KMS-11 (cell line): ENCODE data around the gene HDAC4.

Source experiments
- H2AFZ ChIP-seq: fragments of 200-600 bp; sonication (generic); 2 replicates; pipeline ENCODE4 v1.6.1; 2016; ENCODE audit warnings: antibody characterized with exemption, mixed run types, low read depth
- H3K27ac ChIP-seq: fragments of 200-600 bp; sonication (generic); 2 replicates; pipeline ENCODE4 v1.6.1; 2016; ENCODE audit warnings: mild to moderate bottlenecking, mixed run types
- H3K27me3 ChIP-seq: fragments of 200-600 bp; sonication (generic); 2 replicates; pipeline ENCODE4 v1.6.1; 2017; ENCODE audit warnings: mild to moderate bottlenecking, low read depth, mixed run types, moderate library complexity; ENCODE audit not compliant: insufficient read depth
- H3K36me3 ChIP-seq: fragments of 200-600 bp; sonication (generic); 2 replicates; pipeline ENCODE4 v1.6.1; 2017; ENCODE audit warnings: mild to moderate bottlenecking, mixed run types; ENCODE audit not compliant: insufficient read depth
- H3K4me1 ChIP-seq: fragments of 200-600 bp; sonication (generic); 2 replicates; pipeline ENCODE4 v1.6.1; 2016; ENCODE audit warnings: mild to moderate bottlenecking, low read depth, mixed run types; ENCODE audit not compliant: poor library complexity, severe bottlenecking
- H3K4me2 ChIP-seq: fragments of 200-600 bp; sonication (generic); 2 replicates; pipeline ENCODE4 v1.7.0; 2016; ENCODE audit warnings: mild to moderate bottlenecking, mixed run types
- H3K4me3 ChIP-seq: fragments of 200-600 bp; sonication (generic); IDR thresholded peaks from 2 replicates; pipeline ENCODE4 v1.6.1; 2017; ENCODE audit warnings: low read depth, low read length, mixed read lengths; ENCODE audit not compliant: insufficient read depth
- H3K79me2 ChIP-seq: fragments of 200-600 bp; sonication (generic); 2 replicates; pipeline ENCODE4 v1.6.1; 2016; ENCODE audit warnings: low read depth, mixed run types; ENCODE audit not compliant: insufficient read depth
- H3K9ac ChIP-seq: fragments of 200-600 bp; sonication (generic); 2 replicates; pipeline ENCODE4 v1.6.1; 2016; ENCODE audit warnings: mild to moderate bottlenecking, mixed run types
- H4K20me1 ChIP-seq: fragments of 200-600 bp; sonication (generic); 2 replicates; pipeline ENCODE4 v1.6.1; 2016; ENCODE audit warnings: mild to moderate bottlenecking, mixed run types; ENCODE audit not compliant: insufficient read depth
- CTCF ChIP-seq: fragments of 200-600 bp; sonication (generic); conservative IDR thresholded peaks from 2 replicates; pipeline ENCODE4 v1.6.1; 2017; ENCODE audit warnings: low read depth, mild to moderate bottlenecking, antibody characterized with exemption, low read length, moderate library complexity, mixed read lengths

Gene HDAC4

GRCh38 chr2:239101807-239102206 lies 299.0 kb downstream of the HDAC4 start:
- TF ChIP-seq CTCF, result no peak
- H3K36me3 ChIP-seq, result no peaks in the 10 kb centered on the region
- no peak overlapping the region for H3K4me3 ChIP-seq
- no peak overlapping the region for H3K27ac ChIP-seq
- H3K9ac ChIP-seq, result no peak overlapping the region
- no peaks in the 10 kb centered on the region for H3K4me1 ChIP-seq
- H3K27me3 ChIP-seq, result no peaks in the 10 kb centered on the region
- no peak overlapping the region for H3K4me2 ChIP-seq
- H4K20me1 ChIP-seq, result no peaks in the 10 kb centered on the region
- H3K79me2 ChIP-seq, result no peaks in the 10 kb centered on the region
- no peak overlapping the region for H2AFZ ChIP-seq

GRCh38 chr2:239101071-239101470 lies 299.7 kb downstream of the HDAC4 start:
- Histone ChIP-seq H3K4me2 (no peak overlapping the region), H3K4me3 (no peak overlapping the region), H3K27me3 (no peaks in the 10 kb centered on the region), H3K9ac (no peak overlapping the region), H2AFZ (no peak overlapping the region), H3K4me1 (no peaks in the 10 kb centered on the region), H4K20me1 (no peaks in the 10 kb centered on the region), H3K36me3 (no peaks in the 10 kb centered on the region), H3K79me2 (no peaks in the 10 kb centered on the region), H3K27ac (no peak overlapping the region)
- TF ChIP-seq CTCF, result no peak

GRCh38 chr2:239099474-239099873 lies 301.3 kb downstream of the HDAC4 start:
- no peaks in the 10 kb centered on the region for H3K4me1 ChIP-seq
- H3K79me2 ChIP-seq, result no peaks in the 10 kb centered on the region
- no peak overlapping the region for H3K4me2 ChIP-seq
- H3K4me3 ChIP-seq, result no peak overlapping the region
- H3K27me3 ChIP-seq, result no peaks in the 10 kb centered on the region
- no peak overlapping the region for H3K27ac ChIP-seq
- TF ChIP-seq CTCF, result no peak
- no peak overlapping the region for H2AFZ ChIP-seq
- H3K36me3 ChIP-seq, result no peaks in the 10 kb centered on the region
- H3K9ac ChIP-seq, result no peak overlapping the region
- H4K20me1 ChIP-seq, result no peaks in the 10 kb centered on the region

- Histone ChIP-seq H3K4me3 (no peak overlapping the region), H3K9ac (no peak overlapping the region), H3K4me1 (no peaks in the 10 kb centered on the region), H3K27ac (no peak overlapping the region), H3K27me3 (no peaks in the 10 kb centered on the region), H2AFZ (no peak overlapping the region), H3K4me2 (no peak overlapping the region), H3K79me2 (no peaks in the 10 kb centered on the region), H3K36me3 (no peaks in the 10 kb centered on the region), H4K20me1 (no peaks in the 10 kb centered on the region)
- TF ChIP-seq CTCF, result no peak
Measured at GRCh38 chr2:239098288-239098970, 302.4 kb downstream of the HDAC4 start.

GRCh38 chr2:239097428-239097696 lies 303.5 kb downstream of the HDAC4 start:
- Histone ChIP-seq H3K4me1 (no peaks in the 10 kb centered on the region), H3K4me3 (no peak overlapping the region), H4K20me1 (no peaks in the 10 kb centered on the region), H3K27ac (no peak overlapping the region), H3K27me3 (no peaks in the 10 kb centered on the region), H3K36me3 (no peaks in the 10 kb centered on the region), H3K4me2 (no peak overlapping the region), H2AFZ (no peak overlapping the region), H3K79me2 (no peaks in the 10 kb centered on the region), H3K9ac (no peak overlapping the region)
- TF ChIP-seq CTCF, result no peak
